ENCODE measurements around the gene OR1S2.
"Not testable (repeated sequence)": the region's sequence is repeated elsewhere in the genome, so short reads cannot be mapped to it uniquely, and the experiment has no call there.

Gene OR1S2, protein sequence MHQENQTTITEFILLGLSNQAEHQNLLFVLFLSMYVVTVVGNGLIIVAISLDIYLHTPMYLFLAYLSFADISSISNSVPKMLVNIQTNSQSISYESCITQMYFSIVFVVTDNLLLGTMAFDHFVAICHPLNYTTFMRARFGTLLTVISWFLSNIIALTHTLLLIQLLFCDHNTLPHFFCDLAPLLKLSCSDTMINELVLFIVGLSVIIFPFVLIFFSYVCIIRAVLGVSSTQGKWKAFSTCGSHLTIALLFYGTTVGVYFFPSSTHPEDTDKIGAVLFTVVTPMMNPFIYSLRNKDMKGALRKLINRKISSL

DNA sequence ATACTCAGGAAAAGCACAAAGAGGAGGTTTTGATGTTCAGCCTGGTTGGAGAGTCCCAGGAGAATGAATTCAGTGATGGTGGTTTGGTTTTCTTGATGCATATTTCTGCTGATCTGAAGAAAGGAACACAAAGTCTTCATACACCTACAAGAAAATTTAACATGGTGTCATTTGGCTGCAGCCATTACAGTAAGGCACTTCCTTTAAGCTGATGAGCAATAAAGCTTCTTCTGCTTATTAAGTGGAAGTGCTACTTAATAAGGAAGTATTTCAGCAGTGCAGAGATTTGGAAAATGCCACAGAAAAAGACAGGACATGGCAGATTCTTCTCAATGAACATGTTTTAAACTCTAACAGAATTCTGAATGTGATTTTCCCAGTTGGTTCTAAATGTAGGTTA lies at the start of gene OR1S2:
OR1S2 (minus strand) TSS at position 101 of the 400 bp plus-strand sequence; CDS start at position 101, 0 bp downstream.
- DNase-seq, result no peak

DNA sequence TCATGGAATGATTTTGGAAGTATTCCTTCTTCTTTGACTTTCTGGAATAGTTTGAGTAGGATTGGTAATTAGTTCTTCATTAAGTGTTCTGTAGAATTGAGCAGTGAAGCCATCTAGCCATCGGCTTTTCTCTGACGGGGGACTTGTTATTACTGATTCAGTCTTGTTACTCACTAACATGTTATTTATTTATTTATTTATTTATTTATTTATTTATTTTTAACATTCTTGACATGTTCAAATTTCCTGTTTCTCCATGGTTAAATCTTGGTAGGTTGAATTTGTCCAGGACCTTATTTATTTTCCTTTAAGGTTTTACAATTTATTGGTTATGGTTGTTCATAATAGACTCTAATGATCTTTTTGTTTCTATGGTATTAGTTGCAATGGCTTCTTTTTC lies 40.0 kb upstream of the OR1S2 start:
- no peak for DNase-seq

DNA sequence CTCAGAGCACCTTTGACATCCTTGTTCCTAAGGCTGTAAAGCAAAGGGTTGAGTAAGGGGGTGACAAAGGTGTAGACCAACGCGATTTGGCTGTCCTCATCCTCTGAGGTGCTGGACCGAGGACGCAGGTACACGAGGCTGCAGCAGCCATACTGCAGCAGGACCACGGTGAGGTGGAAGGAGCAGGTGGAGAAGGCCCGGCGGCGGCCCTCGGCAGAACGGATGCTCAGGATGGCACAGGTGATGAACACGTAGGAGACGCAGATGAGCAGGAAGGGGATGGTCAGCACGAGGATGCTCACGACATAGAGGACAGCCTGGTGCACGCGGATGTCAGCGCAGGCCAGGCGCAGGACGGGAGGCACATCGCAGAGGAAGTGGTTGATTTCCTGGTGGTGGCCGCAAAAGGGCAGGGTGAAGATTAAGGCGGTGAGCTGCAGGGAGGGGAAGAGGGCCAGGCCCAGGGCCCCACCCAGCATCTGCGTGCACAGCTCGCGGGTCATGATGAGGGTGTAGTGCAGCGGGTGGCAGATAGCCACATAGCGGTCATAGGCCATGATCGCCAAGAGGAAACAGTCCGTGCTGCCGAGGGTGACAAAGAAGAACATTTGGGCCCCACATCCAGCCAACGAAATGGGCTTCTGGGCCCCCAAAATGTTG lies 24.1 kb upstream of the OR1S2 start:
- DNase-seq, result no peak

DNA sequence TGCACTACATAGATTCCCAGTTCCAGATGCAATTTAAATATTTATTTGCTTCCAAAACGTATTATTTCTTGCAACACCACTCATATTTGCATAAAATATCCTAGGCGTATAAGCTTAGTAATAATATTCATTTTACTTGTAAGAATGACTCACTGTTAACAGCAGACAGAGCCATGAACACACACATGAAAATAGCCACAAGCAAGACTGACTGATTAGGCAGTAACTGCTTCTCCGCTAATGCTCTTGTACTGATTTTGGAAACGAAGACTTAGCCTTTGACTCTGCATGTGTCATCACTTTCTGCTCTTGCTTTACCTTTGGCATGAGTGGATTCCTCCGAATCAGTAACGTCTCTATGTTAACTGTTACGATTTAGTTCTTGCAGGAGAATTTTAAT lies 18.8 kb upstream of the OR1S2 start:
- no peak for DNase-seq

DNA sequence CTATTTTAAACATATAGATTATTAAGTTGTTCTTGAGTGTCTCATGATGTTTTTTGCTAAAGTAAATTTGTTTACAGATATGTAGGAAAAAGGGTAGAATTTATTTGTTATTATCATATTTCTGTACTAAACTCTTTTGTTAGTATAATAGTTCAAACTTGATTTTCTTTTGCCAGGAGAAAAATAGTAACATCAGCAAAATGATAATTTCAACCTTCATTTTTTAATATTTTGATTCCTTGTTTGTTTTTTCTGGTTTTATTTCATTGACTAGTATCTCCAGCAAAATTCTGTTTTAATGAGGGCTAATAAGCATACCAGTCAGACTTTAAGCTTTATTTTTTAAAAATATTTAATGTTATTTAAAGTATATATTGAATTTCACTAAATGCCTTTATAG lies 12.5 kb upstream of the OR1S2 start:
- no peak for DNase-seq

DNA sequence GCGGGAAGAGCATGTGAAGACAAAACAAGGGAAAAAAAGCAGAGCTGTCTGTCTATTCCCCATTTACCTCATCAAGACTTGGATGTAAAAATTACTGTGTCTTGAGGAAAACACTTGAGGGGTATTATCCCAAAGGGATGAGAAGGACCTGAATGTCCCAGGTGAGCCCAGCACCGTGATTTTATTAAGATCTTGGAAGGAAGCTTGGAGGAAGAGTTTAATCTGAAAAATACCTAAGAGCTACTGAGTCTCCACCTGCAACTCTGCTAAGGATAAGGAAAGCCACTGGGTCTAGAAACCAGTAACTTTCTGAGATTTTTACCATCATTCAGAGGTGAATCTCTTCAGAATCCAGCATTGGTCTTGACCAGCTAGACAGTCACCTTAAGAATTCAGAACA lies 8.5 kb upstream of the OR1S2 start, which contains the start of gene OR1S1:
OR1S1 (plus strand) TSS at position 301 of the 400 bp plus-strand sequence.
- DNase-seq, result not testable (repeated sequence)

DNA sequence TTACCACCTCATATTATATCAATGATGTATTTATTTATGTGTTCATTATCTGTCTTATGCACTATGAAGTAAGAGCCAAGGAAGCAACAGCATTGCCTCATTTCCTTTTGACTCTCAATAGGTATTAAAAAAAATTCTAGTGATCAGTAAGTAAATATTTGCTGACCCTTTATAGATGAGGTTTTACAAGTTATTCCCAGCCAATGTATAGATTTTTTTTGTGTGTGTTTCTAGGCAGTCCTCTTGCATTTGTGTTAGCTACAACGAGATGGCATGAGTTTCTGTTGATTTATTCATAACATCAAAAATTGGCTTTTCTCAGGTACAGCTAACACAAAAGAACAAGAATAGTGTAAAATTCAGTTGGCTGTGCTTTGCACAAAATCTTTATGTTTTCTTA lies 4.7 kb downstream of the OR1S2 start:
- DNase-seq, result no peak

DNA sequence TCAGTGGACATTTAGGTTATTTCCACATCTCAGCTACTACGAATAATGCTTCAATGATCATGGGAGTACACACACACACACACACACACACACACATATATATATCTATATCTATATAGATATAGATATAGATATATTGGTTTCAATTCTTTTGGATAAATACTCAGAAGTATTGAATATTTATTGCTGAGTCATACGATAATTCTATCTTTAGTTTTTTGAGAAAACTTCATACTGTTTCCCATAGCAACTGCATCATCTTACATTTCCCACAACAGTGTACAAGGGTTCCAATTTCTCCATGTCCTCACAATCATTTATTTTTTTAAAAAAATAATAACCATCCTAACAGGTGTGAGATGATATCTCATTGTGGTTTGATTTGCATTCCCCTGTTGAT lies 8.0 kb downstream of the OR1S2 start:
- DNase-seq, result no peak

DNA sequence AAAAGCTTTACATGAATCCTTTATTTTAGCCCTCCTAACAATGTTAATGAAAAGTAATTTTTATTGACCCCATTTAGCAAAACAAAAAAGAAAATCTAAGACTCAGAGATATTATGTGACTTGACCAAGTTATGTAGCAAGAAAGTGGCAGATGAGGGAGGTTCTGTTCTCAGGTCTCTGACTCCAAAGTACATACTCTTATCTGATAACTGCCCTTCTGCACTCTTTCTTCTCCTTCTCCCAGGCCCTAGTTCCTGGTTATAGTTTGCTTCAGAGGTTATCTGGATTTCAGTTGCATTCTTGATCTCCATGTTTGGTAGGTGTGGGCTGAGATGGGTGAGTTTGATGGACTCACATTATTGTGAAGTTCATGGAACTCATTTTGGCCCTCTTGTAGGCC lies 10.6 kb downstream of the OR1S2 start:
- no peak for DNase-seq

DNA sequence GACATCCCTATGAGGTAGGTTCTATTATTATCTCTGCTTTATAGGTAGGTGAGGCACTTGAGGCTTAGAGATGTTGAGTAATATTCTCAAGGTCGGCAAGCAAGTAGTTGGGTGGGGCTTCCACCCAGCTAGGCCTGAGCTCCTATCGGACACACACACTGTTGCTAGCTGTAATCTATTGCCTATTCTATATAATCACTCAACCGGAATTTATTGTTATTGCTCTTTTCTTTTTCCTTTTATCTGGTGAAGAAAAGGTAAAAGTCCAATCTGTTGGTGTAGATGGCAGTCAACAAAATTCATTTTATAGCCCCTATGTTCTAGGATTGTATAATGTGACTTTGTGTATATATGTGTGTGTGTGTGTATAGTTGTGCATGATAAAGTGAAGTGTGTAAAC lies 11.7 kb downstream of the OR1S2 start:
- DNase-seq, result no peak

DNA sequence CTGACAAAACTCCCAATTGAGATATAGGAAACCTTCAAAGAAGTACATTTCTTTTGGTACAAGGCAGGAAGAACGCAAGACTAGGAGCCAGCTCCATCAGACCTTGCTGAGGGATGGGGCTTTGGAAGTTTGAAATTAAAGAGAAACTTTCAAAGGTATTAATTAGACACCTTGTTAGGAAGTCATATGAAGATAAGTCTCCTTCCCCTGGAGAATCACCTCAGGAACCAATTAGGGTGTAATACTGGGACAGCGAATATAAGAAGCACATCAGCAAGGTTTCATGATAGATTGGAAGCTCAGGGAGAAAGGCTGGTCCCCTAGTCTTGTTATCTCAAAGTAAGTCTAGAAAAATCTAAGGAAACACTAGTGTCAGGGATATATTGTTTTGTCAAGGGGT lies 15.2 kb downstream of the OR1S2 start, which contains the start of gene OR9Q2:
OR9Q2 (plus strand) TSS at position 301 of the 400 bp plus-strand sequence. CDS start 1,421 bp downstream, outside the sequence.
- DNase-seq, result no peak

DNA sequence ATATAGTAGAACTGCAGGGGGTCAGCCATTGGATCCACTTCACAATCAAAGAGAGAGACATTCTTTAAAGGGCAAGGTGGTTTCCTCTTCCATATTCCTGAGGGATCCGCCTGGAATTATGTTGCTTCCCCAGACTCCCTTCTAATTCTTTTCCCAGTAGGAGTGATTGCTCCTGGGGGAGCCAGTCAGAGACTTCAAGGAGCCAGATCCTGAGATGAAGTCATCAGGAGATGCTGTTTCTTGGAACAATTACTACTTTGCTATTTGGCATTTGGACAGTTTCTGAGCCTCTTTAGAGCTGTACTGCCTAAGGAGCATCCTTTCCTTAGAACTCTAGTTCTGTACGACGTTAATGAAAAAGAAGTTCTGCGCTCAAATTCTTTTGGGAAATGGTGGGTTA lies 17.0 kb downstream of the OR1S2 start:
- no peak for DNase-seq

DNA sequence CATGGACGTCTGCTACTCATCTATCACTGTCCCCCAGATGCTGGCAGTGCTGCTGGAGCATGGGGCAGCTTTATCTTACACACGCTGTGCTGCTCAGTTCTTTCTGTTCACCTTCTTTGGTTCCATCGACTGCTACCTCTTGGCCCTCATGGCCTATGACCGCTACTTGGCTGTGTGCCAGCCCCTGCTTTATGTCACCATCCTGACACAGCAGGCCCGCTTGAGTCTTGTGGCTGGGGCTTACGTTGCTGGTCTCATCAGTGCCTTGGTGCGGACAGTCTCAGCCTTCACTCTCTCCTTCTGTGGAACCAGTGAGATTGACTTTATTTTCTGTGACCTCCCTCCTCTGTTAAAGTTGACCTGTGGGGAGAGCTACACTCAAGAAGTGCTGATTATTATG lies 24.3 kb downstream of the OR1S2 start:
- no peak for DNase-seq

DNA sequence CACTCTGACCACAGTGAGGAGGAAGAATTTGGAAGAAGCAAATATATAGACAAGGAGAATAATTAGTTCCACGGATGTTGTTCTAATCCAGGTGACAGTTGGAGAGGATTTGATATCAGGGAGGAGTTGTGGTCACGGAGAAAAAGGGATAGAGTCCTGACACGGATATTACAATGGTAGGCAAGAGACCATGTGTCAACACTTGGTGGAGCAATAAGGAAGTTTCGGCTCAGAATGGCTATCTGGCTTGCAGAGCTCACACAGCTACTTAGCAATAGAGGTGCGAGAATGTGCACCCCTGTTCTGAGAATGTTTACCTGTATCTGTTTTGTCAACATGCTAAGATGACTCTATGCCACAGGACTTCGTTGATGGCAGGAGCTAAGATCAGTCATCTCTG lies 25.5 kb downstream of the OR1S2 start:
- no peak for DNase-seq

DNA sequence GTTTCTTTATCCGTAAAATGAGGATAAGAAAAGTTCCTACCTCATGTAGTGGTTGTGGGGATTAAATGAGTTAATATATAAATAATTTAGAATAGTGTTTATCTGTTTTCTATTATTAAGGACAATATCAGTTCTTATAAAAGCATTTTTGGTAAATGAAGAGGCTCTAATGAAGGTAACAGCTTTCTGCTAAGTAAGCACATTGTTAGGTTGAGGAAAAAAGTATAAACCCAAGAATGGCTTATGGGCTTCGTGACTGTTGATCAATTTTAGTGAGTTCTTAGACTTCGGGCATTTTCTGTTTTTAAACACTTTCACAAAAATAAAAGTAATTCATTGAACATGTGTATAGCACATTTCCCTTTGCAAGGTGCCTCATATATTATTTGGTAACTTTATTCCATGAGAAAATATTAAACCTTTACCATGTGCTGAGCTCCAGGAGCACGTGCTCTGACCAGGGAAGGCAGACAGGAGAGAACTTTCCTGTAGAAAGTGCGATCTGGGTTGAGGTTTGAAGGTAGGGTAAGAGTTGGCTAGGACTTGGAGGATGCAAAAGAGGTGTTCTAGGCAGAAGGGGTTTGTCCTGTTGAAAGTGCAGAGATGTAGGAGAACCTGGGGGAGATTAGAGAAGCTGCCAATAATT lies 26.4 kb downstream of the OR1S2 start:
- DNase-seq, result no peak

DNA sequence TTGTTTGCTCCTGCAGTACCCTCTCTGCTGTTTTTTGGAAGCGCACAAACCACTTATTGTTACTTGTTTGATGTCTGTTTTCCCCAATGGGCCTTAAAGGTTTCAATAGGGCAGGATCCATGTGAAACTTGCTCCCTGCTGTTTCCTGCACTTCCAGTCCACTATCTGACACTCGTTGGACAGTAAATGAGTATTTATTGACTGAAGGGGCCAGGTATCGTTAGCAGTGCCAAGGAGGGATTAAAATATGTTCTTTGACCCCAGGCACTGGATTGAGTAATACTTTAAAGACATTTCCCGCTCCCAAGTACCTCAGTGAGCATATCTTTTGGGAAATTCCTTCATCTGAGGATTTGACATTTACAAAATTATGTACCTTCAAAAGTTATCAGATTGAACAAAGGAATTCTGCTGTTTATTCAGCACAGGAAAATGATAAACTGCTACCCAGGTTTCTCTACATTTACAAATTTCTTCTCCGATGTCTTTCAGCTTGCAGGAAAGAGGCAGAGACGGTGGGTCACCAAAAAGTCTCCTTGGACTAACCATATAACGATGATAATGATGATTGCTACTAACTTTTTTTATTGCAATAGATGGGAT lies 38.3 kb downstream of the OR1S2 start:
- DNase-seq, result no peak

DNA sequence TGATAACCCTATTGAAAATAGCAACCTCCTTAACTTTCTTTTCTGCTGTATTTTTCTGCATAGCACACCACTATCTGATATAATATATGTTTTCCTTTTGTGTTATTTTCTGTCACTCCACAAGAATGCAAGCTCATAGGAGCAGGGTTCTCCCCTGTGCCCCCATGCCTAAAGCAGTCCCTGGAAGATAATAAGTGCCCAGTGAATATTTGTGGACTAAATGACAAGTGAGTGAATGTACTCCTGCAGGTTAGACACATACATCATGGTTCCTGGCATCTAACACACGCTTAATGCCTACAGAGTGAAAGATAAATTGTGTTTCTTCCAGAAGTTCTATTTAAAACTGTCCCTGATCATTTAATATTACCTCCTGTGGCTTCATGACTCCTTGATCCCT lies 39.0 kb downstream of the OR1S2 start:
- no peak for DNase-seq

DNA sequence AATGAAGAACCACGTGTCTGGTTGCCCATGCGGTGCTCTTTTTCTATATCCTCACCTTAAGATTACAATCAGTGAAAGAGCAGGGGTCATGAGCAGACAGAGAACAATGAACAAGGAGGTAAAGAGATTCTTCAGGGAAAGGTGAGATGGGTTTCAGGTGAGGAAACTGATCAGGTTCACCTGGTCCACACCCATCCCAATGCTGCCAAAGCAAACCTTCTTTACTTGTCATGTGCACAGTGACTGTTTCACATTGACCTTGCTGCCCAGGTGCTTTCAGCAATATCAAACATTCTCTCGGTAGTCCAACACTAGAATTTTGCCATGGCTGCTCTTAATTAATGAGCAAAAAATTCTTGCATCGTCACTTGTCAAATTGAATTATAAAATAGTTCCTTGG lies 39.6 kb downstream of the OR1S2 start:
- DNase-seq, result no peak

All from femur (tissue), 1 donor.